Neural progenitor cell (in vitro differentiated cells): ENCODE data around the gene AURKA. TPM values are rescaled to one million over a fixed set of nuclear protein-coding genes. Genes with fewer than 3 reads are reported as not detected.

Source experiments
- DNase-seq: peaks from one replicate; pipeline ENCODE4 v3.0.0-alpha.2; 2016; ENCODE audit warnings: low spot score
- H2AFZ ChIP-seq: fragments of 200-600 bp; sonication (generic); replicated peaks from 2 replicates; pipeline ENCODE4 v1.6.1; 2016; ENCODE audit warnings: antibody characterized with exemption
- H3F3A ChIP-seq: fragments of 200-600 bp; sonication (generic); 2 replicates; pipeline ENCODE4 v1.6.1; 2016; ENCODE audit warnings: antibody characterized with exemption, low read depth
- H3K27ac ChIP-seq: fragments of 200-600 bp; sonication (generic); 2 replicates; pipeline ENCODE4 v1.5.1; 2016; ENCODE audit warnings: mild to moderate bottlenecking
- H3K27me3 ChIP-seq: fragments of 200-600 bp; sonication (generic); 2 replicates; pipeline ENCODE4 v1.6.1; 2016; ENCODE audit warnings: mild to moderate bottlenecking, moderate library complexity
- H3K36me3 ChIP-seq: fragments of 200-600 bp; sonication (generic); 2 replicates; pipeline ENCODE4 v1.5.1; 2016
- H3K4me1 ChIP-seq: fragments of 200-600 bp; sonication (generic); 2 replicates; pipeline ENCODE4 v1.6.1; 2016; ENCODE audit warnings: mixed run types
- H3K4me2 ChIP-seq: fragments of 200-600 bp; sonication (generic); 2 replicates; pipeline ENCODE4 v1.6.1; 2016
- H3K4me3 ChIP-seq: fragments of 200-600 bp; sonication (generic); 2 replicates; pipeline ENCODE4 v1.5.1; 2016
- H3K79me2 ChIP-seq: fragments of 200-600 bp; sonication (generic); 2 replicates; pipeline ENCODE4 v1.6.1; 2016; ENCODE audit warnings: low read depth
- H3K9ac ChIP-seq: fragments of 200-600 bp; sonication (generic); 2 replicates; pipeline ENCODE4 v1.6.1; 2016
- H3K9me3 ChIP-seq: fragments of 200-600 bp; sonication (generic); 2 replicates; pipeline ENCODE4 v1.5.1; 2016; ENCODE audit warnings: low read depth
- H4K20me1 ChIP-seq: fragments of 200-600 bp; sonication (generic); 2 replicates; pipeline ENCODE4 v1.6.1; 2016; ENCODE audit warnings: low read depth
- H3K27ac Mint-ChIP-seq: 3 replicates; pipeline ENCODE4 v1.8.0; 2021; ENCODE audit warnings: mixed read lengths
- H3K27me3 Mint-ChIP-seq: 2 replicates; pipeline ENCODE4 v1.8.0; 2022; ENCODE audit warnings: low read depth, mild to moderate bottlenecking, inconsistent platforms, moderate library complexity, mixed read lengths; ENCODE audit not compliant: insufficient read depth
- H3K36me3 Mint-ChIP-seq: 3 replicates; pipeline ENCODE4 v1.8.0; 2021; ENCODE audit warnings: mixed read lengths
- H3K4me1 Mint-ChIP-seq: 3 replicates; pipeline ENCODE4 v1.8.0; 2021; ENCODE audit warnings: mixed read lengths
- H3K4me3 Mint-ChIP-seq: 3 replicates; pipeline ENCODE4 v1.8.0; 2021; ENCODE audit warnings: mild to moderate bottlenecking, moderate library complexity, mixed read lengths
- H3K9me3 Mint-ChIP-seq: 3 replicates; pipeline ENCODE4 v1.8.0; 2020; ENCODE audit warnings: mixed read lengths
- EZH2 ChIP-seq: fragments of 200-600 bp; sonication (generic); IDR thresholded peaks from 2 replicates; pipeline ENCODE4 v1.6.1; 2017; ENCODE audit warnings: antibody characterized with exemption, mild to moderate bottlenecking, moderate library complexity
- EZH2phosphoT487 ChIP-seq: fragments of 200-600 bp; sonication (generic); IDR thresholded peaks from 2 replicates; pipeline ENCODE4 v1.6.1; 2017; ENCODE audit warnings: antibody characterized with exemption
- total RNA-seq: library from RNA; depleted of rRNA; stranded (reverse); fragments of >200 nt; gene quantifications from 2 replicates; pipeline ENCODE4 v1.2.3, GENCODE V29; 2015; ENCODE audit warnings: low replicate concordance
- TF ChIP-seq, protein P1 (sequence below): fragments of 200-600 bp; sonication (generic); IDR thresholded peaks from 2 replicates; pipeline ENCODE4 v1.5.1; 2017; ENCODE audit warnings: antibody characterized with exemption, mild to moderate bottlenecking

The AURKA gene
- total RNA-seq, 1 donor from 2014 or later: 186 TPM

DNA sequence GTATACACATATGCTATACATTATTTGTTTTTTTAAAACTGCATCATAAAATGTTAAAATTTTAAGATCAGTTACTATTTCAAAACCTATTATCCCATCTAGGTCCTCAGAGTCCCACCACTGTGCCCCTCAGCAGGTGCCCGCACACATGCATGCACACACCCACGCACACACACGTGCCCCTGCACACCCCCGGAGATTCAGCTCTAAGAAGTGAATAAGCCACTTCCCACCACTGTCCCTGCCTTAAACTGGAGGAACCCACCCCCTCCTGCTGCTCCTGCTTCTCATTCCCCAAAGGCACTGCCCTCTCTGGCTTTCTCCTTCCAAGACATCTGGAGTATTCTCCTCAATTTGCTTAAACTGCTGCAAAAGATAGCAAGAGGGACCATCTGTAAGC, 38.7 kb downstream of the AURKA start:
- H3K36me3 Mint-ChIP-seq: no peaks in the 10 kb centered on the region
- no peaks in the 10 kb centered on the region for H3K79me2 ChIP-seq
- H3F3A ChIP-seq: peaks cover under 1% of the 10 kb centered on the region

GRCh38 chr20:56352345-56353055, 39.5 kb downstream of the AURKA start:
- no peak overlapping the region for H3K4me2 ChIP-seq
- TF ChIP-seq, protein P1, sequence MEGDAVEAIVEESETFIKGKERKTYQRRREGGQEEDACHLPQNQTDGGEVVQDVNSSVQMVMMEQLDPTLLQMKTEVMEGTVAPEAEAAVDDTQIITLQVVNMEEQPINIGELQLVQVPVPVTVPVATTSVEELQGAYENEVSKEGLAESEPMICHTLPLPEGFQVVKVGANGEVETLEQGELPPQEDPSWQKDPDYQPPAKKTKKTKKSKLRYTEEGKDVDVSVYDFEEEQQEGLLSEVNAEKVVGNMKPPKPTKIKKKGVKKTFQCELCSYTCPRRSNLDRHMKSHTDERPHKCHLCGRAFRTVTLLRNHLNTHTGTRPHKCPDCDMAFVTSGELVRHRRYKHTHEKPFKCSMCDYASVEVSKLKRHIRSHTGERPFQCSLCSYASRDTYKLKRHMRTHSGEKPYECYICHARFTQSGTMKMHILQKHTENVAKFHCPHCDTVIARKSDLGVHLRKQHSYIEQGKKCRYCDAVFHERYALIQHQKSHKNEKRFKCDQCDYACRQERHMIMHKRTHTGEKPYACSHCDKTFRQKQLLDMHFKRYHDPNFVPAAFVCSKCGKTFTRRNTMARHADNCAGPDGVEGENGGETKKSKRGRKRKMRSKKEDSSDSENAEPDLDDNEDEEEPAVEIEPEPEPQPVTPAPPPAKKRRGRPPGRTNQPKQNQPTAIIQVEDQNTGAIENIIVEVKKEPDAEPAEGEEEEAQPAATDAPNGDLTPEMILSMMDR: no peak
- TF ChIP-seq EZH2: no peak
- no peak for TF ChIP-seq EZH2phosphoT487
- Mint-ChIP-seq H3K4me1 (peaks cover 23% of the 10 kb centered on the region), H3K9me3 (no peaks in the 10 kb centered on the region), H3K27me3 (peaks cover 4% of the 10 kb centered on the region), H3K27ac (no peak overlapping the region), H3K36me3 (no peaks in the 10 kb centered on the region), H3K4me3 (no peak overlapping the region)
- H3K79me2 ChIP-seq: no peaks in the 10 kb centered on the region
- no peak overlapping the region for H3K9ac ChIP-seq
- H3K9me3 ChIP-seq: no peaks in the 10 kb centered on the region
- H3K27ac ChIP-seq: no peak overlapping the region
- H3K4me1 ChIP-seq: peaks cover 15% of the 10 kb centered on the region
- no peak overlapping the region for H3K4me3 ChIP-seq
- DNase-seq: no peak
- H3K36me3 ChIP-seq: no peaks in the 10 kb centered on the region
- H3F3A ChIP-seq: peaks cover 9% of the 10 kb centered on the region
- H3K27me3 ChIP-seq: no peaks in the 10 kb centered on the region
- H4K20me1 ChIP-seq: no peaks in the 10 kb centered on the region
- H2AFZ ChIP-seq: no peak overlapping the region

More for the DNA sequence above, 38.7 kb downstream of the AURKA start:
- Mint-ChIP-seq H3K4me1 (peaks cover 22% of the 10 kb centered on the region), H3K9me3 (no peaks in the 10 kb centered on the region), H3K27me3 (peaks cover 4% of the 10 kb centered on the region), H3K27ac (no peak overlapping the region), H3K4me3 (no peak overlapping the region)
- Histone ChIP-seq H3K27ac (no peak overlapping the region), H3K4me3 (no peak overlapping the region), H3K9ac (no peak overlapping the region), H3K4me2 (no peak overlapping the region), H3K36me3 (no peaks in the 10 kb centered on the region), H3K27me3 (no peaks in the 10 kb centered on the region), H3K9me3 (no peaks in the 10 kb centered on the region), H4K20me1 (no peaks in the 10 kb centered on the region), H3K4me1 (peaks cover 10% of the 10 kb centered on the region), H2AFZ (no peak overlapping the region)
- no peak for TF ChIP-seq EZH2
- no peak for DNase-seq

- Histone ChIP-seq H3K4me3 (no peak overlapping the region), H3K9me3 (no peaks in the 10 kb centered on the region), H3K27me3 (peaks cover 2% of the 10 kb centered on the region), H3K27ac (no peak overlapping the region), H3F3A (peaks cover 12% of the 10 kb centered on the region), H3K36me3 (no peaks in the 10 kb centered on the region), H4K20me1 (no peaks in the 10 kb centered on the region), H2AFZ (no peak overlapping the region), H3K79me2 (no peaks in the 10 kb centered on the region), H3K9ac (no peak overlapping the region), H3K4me1 (peaks cover 17% of the 10 kb centered on the region), H3K4me2 (no peak overlapping the region)
- no peak overlapping the region for H3K4me3 Mint-ChIP-seq
- peaks cover 6% of the 10 kb centered on the region for H3K27me3 Mint-ChIP-seq
- no peaks in the 10 kb centered on the region for H3K9me3 Mint-ChIP-seq
- TF ChIP-seq EZH2phosphoT487: no peak
- TF ChIP-seq EZH2: no peak
- TF ChIP-seq, protein P1: no peak
- H3K4me1 Mint-ChIP-seq: peaks cover 26% of the 10 kb centered on the region
- H3K27ac Mint-ChIP-seq: no peak overlapping the region
- no peak for DNase-seq
- no peaks in the 10 kb centered on the region for H3K36me3 Mint-ChIP-seq
Measured at GRCh38 chr20:56350842-56351241, 41.2 kb downstream of the AURKA start.

DNA sequence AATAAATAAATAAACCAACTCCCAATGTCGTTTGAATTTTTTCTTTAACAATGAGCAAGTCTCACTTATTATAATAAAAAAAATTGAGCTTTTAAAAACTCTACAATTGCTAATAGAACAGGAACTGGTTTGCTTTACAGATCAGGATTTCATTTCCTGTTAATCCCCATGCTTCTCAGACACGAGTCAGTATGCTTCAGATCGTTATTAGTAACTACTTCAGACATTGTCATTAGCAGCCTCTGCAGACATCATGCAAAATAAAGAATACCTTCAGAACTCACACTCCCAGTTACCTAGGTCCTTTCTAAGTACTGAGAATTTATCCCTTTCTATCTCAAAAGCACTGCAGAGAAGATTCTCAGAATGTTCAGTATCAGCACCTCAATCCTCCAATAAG, 43.3 kb downstream of the AURKA start:
- Mint-ChIP-seq H3K27ac (no peak overlapping the region), H3K9me3 (no peaks in the 10 kb centered on the region), H3K4me3 (no peak overlapping the region), H3K27me3 (peaks cover 12% of the 10 kb centered on the region), H3K36me3 (no peaks in the 10 kb centered on the region), H3K4me1 (peaks cover 25% of the 10 kb centered on the region)
- H3F3A ChIP-seq: peaks cover 12% of the 10 kb centered on the region
- TF ChIP-seq EZH2: no peak
- TF ChIP-seq EZH2phosphoT487: no peak
- TF ChIP-seq, protein P1: no peak
- H3K27me3 ChIP-seq: peaks cover 21% of the 10 kb centered on the region
- H2AFZ ChIP-seq: peak overlapping the region; percentile 32
- no peaks in the 10 kb centered on the region for H3K79me2 ChIP-seq
- H4K20me1 ChIP-seq: no peaks in the 10 kb centered on the region
- no peak overlapping the region for H3K9ac ChIP-seq
- H3K4me2 ChIP-seq: peak overlapping the region; percentile 74
- H3K4me1 ChIP-seq: peaks cover 17% of the 10 kb centered on the region
- no peak overlapping the region for H3K27ac ChIP-seq
- H3K4me3 ChIP-seq: no peak overlapping the region
- no peaks in the 10 kb centered on the region for H3K9me3 ChIP-seq
- H3K36me3 ChIP-seq: no peaks in the 10 kb centered on the region
- no peak for DNase-seq
